ENCODE results near the gene CORO1C. TPM values are rescaled to one million over a fixed set of nuclear protein-coding genes. Genes with fewer than 3 reads are reported as not detected.

CORO1C gene
- polyA plus RNA-seq, 3 donors, result 58.9 to 66.0 (median 62.2) TPM

DNA sequence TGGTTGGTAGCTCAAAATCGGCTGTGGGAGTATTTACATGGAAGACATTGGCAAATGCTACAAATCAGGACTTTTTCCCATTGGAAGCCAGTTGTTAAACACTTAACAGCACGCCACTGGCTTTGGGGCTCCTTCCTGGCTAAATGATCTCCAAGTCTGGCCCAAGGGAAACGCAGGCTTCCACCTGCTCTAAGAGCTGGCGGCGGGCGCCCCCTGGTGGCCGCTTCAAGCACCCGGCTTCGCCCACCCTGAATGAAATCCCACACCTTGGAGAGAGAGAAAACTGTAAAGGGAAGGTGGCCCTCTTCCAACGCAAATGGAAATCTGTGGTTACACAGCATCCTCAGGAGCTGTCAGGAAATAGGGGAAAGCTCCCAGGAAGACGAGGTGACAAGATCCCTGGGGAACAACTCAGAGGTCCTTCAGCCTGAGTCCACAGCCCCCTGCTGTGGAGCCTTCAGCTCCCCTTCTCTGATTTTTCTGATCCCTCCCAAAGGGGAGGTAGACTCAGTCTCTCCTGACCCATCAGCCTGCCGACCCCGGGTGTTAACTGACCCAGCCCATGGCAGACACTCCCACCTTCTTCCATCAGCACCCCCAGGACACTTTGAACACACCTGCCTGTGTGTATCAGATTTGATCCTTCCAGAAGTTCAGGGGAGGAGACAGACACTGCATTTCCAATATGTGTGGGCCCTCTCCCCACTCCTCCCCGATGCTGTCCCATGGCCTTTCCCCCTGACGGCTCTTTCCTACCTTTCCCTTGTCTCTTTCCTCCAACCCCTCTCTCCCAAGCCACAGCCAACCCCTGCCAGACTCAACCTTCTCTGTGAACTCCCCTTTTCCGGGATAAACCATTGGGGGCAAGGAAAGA, 113.0 kb downstream of the CORO1C start:
- DNase-seq, result peak; percentile 81

DNA sequence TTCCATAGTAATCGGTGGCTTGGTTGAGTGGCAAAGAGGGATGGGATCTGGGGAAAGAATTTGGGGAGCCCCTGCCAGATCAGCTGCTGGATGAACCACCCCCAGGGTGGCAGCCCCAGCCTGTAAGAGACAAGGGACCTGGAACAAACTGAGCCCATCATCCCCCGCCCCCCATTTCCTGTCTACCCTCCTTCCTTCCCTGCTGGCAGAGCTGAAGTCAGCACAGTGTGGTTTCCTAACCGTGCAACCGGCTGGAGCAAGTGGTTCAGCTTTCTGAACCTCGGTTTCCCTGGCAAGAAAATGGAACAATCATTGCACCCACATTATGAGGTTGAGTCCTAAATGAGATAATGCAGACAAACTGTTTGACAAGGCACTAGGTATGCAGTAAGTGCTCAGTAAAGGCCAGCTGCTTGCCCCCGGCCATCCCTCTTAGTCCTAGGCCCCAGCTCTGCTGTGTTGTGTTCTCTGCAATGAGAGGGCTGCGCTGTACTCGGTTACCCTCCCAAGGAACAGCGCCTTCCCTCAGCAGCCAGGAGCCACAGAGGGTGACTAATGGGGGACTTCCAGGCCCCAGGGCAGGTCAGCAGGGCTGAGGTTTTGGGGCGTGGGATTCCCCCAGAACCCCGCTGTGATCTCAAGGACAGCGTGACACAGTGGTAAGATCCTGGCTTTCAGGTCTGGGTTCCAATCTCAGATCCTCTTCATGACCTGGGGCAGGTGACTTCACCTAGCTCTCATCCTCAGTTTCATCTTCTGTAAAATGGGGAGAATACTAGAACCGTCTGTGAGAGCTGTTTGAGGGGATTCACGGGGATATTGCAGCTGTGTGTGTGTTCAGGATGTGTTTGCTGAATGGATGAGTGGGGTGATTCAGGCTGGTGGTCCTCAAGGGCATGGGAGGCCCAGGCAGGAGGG, 114.1 kb downstream of the CORO1C start:
- no peak for DNase-seq

DNA sequence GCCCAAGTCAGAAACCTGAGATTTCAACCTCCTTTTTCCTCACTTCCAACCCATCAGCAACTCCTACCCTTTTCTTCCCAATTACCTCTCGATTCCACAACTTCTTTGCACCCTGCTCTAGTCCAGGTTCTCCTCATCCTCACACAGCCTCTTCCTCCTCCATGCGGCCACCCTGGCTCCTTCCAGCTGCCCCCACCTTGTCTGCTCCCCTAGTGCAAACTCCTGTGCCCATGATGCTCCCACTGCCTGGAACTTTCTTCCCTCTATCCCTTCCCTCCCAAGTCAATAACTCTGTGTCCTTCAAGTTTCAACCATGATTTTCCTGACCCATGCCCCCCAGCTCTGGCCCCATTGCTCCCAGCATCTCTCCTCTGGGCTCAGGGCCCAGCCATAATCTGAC, 115.0 kb downstream of the CORO1C start:
- no peak for DNase-seq

DNA sequence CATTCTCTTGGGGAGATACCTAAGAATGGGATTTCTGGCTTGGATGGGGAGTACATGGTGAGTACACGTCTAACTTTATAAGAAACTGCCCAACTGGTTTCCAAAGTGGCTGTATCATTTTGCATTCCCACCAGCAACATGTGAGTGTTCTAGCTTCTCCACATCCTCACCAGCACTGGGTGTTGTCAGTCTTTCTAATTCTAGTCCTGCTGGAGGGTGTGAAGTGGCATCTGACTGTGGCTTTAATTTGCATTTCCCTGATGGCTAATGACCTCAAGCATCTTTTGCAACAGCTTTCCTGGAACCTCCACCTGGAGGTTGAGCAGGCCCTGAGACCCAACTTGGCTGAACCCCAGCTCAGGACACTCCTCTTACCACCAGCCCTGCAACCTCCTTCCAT, 115.4 kb downstream of the CORO1C start:
- no peak for DNase-seq

DNA sequence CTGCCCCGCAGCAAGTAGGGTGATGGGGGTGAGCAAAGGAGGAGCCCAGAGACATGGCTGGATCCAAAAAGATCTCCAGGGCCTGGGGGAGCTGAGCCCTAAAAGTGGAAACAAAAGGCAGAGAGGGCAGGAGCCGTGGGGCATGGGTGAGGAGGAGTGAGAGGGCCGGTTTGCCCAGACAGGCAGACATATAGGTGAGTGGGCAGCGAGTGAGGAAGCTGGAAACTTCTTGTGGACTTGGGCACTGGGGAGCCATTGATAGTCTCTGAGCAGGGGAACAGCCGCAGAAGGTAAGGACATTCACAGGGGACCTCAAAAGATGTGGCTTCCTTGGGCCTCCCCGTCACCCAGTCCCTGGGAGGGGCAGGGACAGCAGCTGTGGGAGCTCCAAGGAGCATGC, 116.7 kb downstream of the CORO1C start:
- no peak for DNase-seq

DNA sequence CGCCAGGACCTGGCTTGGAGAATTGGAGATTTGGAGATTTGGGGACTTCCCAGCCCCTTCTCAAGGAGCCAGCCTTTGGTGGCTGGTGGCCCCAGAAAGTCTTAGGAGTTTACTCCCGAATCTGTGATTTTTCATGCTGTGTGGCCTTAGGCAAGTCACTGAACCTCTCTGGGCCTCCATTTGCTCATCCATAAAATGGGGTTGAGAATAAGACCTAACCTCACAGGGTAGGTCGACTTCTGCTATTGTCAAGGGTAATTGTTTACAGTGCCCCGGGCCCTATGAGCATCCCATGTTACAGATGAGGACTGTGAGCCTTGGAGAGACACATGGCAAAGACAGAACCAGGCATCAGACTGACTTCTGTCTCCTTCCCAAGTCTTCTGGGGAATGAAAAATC, 117.3 kb downstream of the CORO1C start:
- DNase-seq, result no peak

DNA sequence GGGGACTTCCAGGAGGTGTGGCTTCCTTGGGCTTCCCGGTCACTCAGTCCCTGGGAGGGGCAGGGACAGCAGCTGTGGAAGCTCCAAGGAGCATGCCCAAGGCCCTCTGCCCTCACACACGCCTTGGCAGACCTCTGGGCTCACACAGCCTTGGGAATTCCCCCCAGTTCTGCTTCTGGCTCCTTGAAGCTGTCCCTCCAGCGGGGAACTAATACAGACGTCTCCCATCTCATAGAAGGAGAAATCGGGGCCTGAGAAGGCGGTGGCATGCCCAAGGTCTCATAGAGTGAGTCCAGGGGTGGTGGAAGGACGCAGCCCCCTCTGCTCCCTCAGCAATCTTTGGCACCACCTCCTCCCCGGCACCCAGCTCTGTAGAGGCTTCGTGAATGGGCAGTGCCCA, 117.8 kb downstream of the CORO1C start:
- no peak for DNase-seq

DNA sequence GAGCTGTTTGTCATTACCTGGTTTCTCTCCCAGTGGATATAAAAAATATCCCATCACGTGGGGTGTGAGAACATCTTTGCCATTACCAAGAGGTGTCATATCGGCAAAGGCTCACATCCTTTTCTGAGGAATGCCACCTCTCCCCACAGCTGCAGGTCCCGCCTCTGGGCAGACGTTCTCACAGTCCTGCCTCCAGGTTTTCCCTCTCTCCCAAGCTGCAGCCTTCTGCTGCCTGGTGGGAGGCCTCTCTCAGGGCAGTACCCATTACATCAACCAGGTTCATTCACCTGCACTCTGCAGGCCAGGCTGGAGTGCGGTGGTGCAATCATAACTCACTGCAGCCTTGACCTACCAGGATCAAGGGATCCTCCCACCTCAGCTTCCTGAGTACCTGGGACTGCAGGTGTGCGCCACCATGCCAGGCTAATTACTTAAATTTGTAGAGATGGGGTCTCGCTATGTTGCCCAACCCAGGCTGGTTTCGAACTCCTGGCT, 118.5 kb downstream of the CORO1C start:
- no peak for DNase-seq

DNA sequence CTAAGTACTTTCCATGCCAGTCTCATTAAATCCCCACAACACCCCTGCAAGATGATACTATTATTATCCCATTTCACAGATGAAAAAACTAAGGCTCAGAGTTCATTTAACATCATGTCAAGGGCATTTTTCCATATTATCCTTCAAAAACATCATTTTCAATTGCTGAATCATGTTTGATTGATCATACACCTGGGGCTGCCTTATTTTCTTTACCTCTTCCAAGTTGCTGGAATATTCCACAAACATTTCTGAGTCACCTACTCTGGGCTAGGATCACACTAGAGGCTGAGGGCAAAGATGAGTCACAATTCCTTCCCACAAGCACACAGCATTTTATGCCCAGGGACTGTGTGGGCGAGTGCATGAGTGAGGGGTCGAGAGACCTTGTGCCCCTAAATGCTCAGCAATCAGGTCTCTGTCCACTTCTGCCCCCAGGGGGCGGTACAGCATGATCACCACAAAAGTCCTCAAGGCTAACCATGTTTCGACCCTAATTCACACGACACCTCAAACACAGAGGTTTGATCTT, 119.4 kb downstream of the CORO1C start:
- DNase-seq, result no peak

DNA sequence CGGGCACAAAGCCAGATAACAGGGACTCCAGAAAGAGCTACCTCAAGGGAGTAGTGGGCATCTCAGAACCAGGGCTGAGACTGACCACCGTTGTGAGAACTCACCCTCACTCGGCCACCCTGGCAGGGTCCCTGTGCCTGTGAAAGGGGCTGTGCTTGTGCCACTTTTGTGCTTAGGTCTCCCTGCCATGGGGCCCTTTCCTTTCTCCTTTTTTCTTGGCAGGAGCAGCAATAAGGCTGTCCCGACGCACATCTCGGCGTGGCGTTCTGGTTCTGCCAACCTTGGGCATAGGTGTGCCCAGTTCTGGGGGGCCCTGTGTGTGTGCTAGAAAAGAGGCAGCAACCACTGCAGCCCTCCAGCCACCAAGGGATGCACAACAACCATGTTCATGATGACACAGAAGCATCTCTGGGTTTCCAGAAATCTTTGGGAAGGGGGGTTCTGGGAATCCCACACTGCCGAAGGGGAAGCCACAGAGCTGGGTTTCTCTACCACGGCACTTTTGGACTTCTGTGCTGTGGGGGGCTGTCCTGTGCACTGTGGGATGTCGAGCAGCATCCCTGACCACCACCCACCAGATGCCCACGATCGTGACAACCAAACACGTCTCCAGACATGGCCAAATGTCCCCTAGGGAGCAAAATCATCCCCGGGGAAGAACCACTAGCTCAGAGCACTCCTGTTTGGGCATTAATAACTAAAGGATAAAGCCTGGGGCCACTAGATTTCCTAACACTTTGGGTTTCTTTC, 120.3 kb downstream of the CORO1C start:
- no peak for DNase-seq

DNA sequence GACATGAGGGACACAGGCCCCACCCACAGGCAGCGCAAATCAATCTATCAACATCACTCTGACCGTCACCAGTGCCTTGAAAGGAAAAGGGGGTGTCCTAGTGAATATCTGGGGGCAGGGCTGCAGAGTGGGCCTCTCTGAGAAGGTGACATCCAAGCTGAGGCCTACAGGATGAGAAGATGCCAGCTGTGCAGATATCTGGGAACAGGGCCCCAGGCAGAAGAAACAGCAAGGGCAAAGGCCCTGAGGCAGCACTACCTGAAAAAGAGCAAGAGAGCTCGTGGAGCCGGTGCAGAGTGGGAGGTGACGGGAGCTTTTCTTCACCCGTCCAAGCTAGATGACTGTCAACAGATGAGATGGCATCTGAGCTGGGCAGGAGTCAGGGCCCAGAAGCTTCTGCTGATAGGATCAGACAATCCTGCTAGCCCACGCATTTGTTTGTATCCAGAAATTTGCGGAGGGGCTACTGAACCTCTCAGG, 120.9 kb downstream of the CORO1C start:
- DNase-seq, result no peak

DNA sequence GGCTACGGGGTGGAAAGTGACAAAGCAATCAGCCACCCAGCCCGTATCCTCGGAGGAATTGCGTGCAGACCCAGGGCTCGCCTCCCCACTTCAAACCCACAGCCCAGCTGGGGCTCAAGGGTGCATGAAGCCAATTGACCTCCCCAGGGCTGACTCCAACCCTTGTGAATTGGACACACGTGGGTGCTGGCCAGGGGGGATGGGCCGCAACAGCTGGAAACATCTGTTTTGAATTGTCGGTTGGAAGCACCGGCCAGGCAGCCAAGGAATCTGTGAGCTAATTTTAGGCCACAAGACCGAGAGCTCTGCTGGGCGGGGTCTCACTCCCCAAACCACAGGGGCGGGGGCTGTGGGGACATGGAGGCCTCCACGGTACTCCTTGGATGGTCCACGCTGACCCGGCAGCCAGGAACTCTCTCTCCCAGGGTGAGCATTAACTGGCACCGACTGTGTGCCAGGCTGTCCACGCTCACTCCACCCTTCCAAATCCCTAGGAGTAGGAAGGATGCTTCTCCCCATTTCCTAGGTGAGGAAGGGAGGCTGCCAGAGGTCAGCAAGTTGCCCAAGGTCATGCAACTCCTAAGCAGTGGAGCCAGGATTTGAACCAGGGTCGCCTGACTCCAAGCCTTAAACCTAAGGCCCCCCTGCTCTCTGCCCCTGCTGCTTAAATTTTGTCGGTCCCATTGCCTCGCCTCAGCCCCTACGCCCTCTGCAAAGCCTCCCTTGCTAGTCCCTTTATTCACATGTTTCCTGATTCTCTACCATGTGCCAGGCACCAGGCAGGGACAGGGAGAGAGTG, 121.6 kb downstream of the CORO1C start:
- peak; percentile 85 for DNase-seq

DNA sequence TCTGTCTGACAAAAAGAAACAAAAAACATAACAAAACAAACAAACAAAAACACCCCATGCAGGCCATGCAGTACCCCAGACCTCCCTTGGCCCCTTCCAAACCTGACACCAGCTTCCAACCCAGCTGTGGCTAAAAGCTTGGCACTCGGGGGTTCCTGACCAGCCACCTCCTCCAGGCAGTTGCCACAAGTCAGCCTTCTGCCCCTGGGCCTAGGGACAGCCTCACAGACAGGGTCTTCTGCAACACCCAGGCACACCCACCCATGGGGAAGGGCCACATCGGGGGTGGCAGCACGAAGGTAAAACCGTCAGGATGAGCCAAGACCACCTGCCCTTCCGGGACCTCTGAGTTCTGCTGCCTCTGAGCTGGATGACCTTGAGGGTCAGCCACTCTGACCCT, 122.7 kb downstream of the CORO1C start:
- DNase-seq, result no peak

DNA sequence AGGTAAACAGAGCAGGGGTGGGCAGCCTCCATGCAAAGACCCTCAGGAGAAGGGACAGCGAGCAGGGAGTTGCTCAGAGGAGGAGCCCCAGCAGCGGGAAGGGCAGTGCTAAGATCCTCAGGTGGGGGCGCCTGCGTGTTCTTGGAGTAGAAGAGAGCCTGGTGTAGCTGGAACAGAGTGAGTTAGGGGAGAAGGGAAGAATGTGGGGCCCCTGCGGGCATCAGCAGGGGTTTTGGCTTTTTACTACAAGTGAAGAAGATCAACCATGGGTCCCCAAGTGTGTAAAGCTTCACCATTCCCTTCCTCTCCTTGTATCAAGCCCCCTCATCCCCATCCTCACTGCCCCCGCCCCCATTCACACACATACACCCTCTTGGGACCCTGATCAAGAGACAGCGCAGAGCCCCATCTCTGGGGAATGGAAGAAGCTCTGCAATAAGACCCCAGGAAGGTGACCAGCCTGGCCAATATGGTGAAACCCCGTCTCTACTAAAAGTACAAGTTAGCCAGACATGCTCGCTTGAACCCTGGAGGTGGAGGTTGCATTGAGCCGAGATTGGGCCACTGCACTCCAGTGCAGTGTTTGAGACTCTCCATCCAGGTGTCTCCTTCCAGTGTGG, 123.2 kb downstream of the CORO1C start:
- DNase-seq, result no peak

DNA sequence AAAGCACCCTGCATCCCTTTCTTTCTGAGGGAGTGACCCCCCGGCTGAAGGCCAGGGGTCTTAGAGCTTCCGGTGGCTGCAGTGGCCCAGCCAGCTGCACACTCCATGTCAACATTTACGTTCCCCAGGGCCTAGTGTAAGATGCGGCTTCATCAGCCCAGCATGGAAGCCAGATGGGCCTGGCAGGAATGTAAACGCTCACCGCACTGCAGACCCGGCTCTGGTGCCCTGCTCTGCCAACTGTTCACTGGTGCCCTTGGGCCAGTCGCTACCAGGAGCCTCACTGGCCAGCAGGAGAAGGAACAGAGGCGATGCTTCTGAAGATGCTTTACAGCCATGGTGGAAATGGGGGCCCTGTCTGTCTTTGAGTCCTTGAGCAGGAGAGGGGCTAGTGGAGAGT, 124.8 kb downstream of the CORO1C start:
- DNase-seq, result no peak

DNA sequence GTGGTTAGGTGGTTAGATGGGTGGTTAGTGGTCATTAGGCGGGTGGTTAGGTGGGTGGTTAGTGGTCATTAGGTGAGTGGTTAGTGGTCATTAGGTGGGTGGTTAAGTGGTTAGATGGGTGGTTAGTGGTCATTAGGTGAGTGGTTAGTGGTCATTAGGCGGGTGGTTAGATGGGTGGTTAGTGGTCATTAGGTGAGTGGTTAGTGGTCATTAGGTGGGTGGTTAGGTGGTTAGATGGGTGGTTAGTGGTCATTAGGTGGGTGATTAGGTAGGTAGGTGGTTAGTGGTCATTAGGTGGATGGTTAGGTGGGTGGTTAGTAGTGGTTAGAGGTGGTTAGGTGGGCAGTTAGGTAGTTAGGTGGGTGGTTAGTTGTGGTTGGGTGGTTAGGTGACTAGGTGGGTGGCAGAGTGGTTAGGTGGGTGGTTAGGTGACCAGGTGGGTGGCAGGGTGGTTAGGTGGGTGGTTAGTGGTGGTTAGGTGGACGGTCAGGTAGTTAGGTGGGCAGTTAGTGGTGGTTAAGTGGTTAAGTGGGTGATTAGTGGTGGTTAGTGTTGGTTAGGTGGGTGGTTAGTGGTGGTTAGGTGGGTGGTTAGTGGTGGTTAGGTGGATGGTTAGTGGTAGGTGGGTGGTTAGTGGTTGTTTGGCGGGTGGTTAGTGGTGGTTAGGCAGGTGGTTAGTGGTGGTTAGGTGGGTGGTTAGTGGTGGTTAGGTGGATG, 125.5 kb downstream of the CORO1C start:
- no peak for DNase-seq

DNA sequence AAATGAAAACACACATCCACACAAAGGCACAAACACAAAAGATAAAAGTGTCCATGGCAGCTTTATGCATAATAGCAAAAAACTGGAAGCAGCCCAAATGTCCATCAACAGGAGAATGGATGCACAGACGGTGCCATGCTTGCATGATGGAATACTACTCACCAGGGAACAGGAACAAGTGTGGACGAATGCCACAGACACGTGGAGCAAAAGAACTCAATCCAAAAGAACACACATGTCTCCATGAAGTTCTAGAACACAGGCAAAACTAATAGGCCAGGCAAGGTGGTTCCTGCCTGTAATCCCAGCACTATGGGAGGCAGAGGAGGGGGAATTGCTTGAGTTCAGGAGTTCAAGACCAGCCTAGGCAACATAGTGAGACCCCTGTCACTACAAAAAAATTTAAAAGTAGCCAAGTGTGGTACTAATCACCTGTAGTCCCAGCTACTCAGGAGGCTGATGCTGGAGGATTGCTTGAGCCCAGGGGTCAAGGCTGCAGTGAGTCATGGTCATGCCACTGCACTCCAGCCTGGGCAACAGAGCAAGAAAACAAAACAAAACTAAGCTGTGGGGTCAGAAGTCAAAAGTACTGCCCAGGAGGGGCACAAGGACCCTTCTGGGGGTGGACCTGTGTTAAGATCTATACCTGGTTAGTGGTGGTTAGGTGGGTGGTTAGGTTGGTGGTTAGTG, 126.2 kb downstream of the CORO1C start:
- DNase-seq, result no peak

DNA sequence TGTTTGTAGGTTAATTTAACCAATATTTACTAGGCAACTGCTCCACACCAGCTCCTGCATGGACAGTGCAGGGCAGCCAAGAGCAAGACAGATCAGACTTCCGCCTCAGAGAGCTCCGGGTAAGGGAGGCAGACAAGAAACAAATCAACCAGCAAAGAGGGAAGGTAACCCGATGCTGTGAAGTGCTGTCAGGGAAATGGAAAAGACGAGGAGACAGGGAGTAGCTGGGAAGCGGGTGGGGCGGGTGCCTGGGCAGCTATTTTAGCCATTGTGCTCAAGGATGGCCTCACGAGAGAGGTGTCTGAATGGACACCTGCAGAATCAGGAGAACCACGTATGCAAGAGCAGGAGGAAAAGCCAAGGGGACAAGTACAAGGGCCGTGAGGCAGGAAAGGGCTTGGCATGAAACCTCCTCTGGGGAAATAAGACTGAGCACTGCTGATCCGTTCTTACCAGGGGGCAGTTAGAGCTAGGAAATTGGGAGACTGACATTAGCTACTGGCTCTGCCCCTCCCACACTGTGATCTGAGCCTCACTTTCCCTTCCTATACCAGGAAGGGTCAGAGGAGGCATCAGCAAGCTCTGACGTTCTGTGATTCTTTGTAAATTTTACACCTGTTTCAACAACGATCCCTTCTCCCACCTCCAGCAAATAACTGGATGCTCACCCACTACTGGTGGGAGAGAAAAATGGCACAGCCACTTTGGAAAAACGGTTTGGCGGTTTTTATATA, 126.9 kb downstream of the CORO1C start:
- DNase-seq, result no peak

Data from renal pelvis (tissue), 4 donors.